Neural crest cell (in vitro differentiated cells): Measurements from ENCODE around the gene RAB11FIP4. TPM values are rescaled to one million over a fixed set of nuclear protein-coding genes. Genes with fewer than 3 reads are reported as not detected.
"Not testable (repeated sequence)": the region's sequence is repeated elsewhere in the genome, so short reads cannot be mapped to it uniquely, and the experiment has no call there.

Source experiments
- DNase-seq: peaks from one replicate; pipeline ENCODE4 v3.0.0; 2021; ENCODE audit warnings: low read depth, mixed read lengths, low spot score
- H3K27ac Mint-ChIP-seq: one replicate; pipeline ENCODE4 v1.8.0; 2021; ENCODE audit warnings: mild to moderate bottlenecking, mixed read lengths; ENCODE audit not compliant: unreplicated experiment
- H3K27me3 Mint-ChIP-seq: 2 replicates; pipeline ENCODE4 v1.8.0; 2021; ENCODE audit warnings: low read depth, mild to moderate bottlenecking, mixed read lengths
- H3K36me3 Mint-ChIP-seq: 2 replicates; pipeline ENCODE4 v1.8.0; 2021; ENCODE audit warnings: low read depth, mild to moderate bottlenecking, mixed read lengths
- H3K4me1 Mint-ChIP-seq: 2 replicates; pipeline ENCODE4 v1.8.0; 2021; ENCODE audit warnings: mixed read lengths
- H3K4me3 Mint-ChIP-seq: one replicate; pipeline ENCODE4 v1.8.0; 2021; ENCODE audit warnings: mild to moderate bottlenecking, mixed read lengths
- H3K9me3 Mint-ChIP-seq: 2 replicates; pipeline ENCODE4 v1.8.0; 2021; ENCODE audit warnings: mixed read lengths
- CTCF ChIP-seq: fragments of 200-600 bp; sonication (generic); conservative IDR thresholded peaks from 2 replicates; pipeline ENCODE4 v1.5.0; 2021; ENCODE audit warnings: antibody characterized with exemption, mild to moderate bottlenecking
- long read RNA-seq: library from polyadenylated mRNA; unstranded; transcript quantifications from one replicate; pipeline ENCODE4 v2.0.0, GENCODE V29; 2020
- total RNA-seq: library from RNA; stranded (reverse); gene quantifications from 2 replicates; pipeline ENCODE4 v1.2.1, GENCODE V29; 2021

Gene RAB11FIP4, protein sequence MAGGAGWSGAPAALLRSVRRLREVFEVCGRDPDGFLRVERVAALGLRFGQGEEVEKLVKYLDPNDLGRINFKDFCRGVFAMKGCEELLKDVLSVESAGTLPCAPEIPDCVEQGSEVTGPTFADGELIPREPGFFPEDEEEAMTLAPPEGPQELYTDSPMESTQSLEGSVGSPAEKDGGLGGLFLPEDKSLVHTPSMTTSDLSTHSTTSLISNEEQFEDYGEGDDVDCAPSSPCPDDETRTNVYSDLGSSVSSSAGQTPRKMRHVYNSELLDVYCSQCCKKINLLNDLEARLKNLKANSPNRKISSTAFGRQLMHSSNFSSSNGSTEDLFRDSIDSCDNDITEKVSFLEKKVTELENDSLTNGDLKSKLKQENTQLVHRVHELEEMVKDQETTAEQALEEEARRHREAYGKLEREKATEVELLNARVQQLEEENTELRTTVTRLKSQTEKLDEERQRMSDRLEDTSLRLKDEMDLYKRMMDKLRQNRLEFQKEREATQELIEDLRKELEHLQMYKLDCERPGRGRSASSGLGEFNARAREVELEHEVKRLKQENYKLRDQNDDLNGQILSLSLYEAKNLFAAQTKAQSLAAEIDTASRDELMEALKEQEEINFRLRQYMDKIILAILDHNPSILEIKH
- total RNA-seq, result 7.4 and 8.0 TPM in 2 replicates
- long read RNA-seq, partial matches to known transcripts, result 2 of 3 reads
- long read RNA-seq, other reads (novel, unspliced or antisense), result 1 of 3 reads

DNA sequence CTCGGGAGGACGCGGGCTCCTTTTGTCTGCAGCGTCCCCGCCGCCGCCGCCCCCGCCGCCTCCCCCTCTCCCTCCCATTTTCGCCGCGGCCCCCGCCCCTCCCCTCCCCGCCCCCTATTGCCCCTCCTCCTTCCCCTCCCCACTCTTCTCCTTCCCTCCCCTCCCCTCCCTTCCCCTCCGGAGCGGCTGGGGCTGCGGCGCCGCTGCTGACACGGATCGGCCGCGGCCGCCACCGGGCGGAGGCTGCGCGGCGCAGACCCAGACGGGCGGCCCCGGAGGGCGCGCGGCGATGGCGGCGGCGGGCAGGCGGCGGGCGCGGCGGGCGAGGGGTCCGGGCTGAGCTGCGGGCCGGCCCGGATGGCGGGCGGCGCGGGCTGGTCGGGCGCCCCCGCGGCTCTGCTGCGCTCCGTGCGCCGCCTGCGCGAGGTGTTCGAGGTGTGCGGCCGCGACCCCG, at the start of gene RAB11FIP4:
Gene RAB11FIP4, plus strand, starts transcription at position 180 of the 454 bp plus-strand sequence. Its CDS starts 178 bp downstream, at position 358.
- Mint-ChIP-seq H3K27me3 (peaks cover 66% of the 10 kb centered on the region), H3K27ac (no peak within 1 kb of the TSS), H3K36me3 (no peaks in the 10 kb centered on the region), H3K4me1 (peaks cover 18% of the 10 kb centered on the region), H3K9me3 (no peaks in the 10 kb centered on the region), H3K4me3 (peak within 1 kb of the TSS; percentile 87)
- no peak for DNase-seq
- no peak for TF ChIP-seq CTCF

DNA sequence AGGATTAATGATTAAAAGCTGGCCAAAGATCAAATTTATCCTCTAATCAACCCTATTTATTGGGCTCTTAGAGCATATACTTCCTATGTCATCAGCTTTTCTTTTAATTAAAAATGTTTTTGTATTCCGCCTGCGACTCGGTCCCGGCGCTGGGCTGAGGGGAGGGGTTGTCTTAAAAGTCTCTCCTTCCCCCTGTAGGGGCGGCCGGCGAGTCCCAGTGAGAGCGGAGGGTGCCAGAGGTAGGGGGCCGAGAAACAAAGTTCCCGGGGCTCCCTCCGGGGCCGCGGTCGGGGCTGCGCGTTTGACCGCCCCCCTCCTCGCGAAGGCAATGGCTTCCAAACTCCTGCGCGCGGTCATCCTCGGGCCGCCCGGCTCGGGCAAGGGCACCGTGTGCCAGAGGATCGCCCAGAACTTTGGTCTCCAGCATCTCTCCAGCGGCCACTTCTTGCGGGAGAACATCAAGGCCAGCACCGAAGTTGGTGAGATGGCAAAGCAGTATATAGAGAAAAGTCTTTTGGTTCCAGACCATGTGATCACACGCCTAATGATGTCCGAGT, 46.2 kb upstream of the RAB11FIP4 start:
- not testable (repeated sequence) for H3K9me3 Mint-ChIP-seq, H3K27ac Mint-ChIP-seq, H3K4me1 Mint-ChIP-seq, H3K4me3 Mint-ChIP-seq, H3K36me3 Mint-ChIP-seq, DNase-seq, H3K27me3 Mint-ChIP-seq

- TF ChIP-seq CTCF, result no peak
- H3K4me3 Mint-ChIP-seq, result no peak overlapping the region
- H3K9me3 Mint-ChIP-seq, result no peaks in the 10 kb centered on the region
- H3K4me1 Mint-ChIP-seq, result no peaks in the 10 kb centered on the region
- H3K27me3 Mint-ChIP-seq, result no peaks in the 10 kb centered on the region
- H3K27ac Mint-ChIP-seq, result no peak overlapping the region
- no peak for DNase-seq
- H3K36me3 Mint-ChIP-seq, result peaks cover 3% of the 10 kb centered on the region
Observed at GRCh38 chr17:31349454-31349853, 42.0 kb upstream of the RAB11FIP4 start.

GRCh38 chr17:31355935-31356334, 35.5 kb upstream of the RAB11FIP4 start:
- Mint-ChIP-seq H3K9me3 (no peaks in the 10 kb centered on the region), H3K27ac (no peak overlapping the region), H3K4me1 (no peaks in the 10 kb centered on the region), H3K27me3 (no peaks in the 10 kb centered on the region), H3K4me3 (no peak overlapping the region), H3K36me3 (peaks cover 2% of the 10 kb centered on the region)
- TF ChIP-seq CTCF, result no peak
- no peak for DNase-seq

DNA sequence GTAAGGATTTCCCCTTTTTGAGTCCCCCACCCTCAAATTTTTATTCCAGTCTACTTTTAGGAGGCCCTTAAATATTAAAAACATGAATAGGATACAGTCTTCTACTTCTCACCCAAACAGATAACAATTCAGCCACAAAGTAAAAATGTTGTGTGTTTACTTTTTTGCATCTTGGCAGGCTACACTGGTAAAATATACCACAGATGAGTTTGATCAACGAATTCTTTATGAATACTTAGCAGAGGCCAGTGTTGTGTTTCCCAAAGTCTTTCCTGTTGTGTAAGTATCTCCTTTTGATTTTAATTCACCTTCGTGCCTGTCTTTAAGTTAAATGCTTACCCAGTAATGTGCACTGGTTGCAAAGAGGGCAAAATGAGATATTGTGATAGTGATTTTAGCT, 34.4 kb upstream of the RAB11FIP4 start:
- Mint-ChIP-seq H3K27ac (no peak overlapping the region), H3K9me3 (no peaks in the 10 kb centered on the region), H3K4me3 (no peak overlapping the region), H3K27me3 (no peaks in the 10 kb centered on the region), H3K36me3 (peaks cover 2% of the 10 kb centered on the region), H3K4me1 (no peaks in the 10 kb centered on the region)
- no peak for TF ChIP-seq CTCF
- DNase-seq, result no peak
